Effector memory CD4-positive, alpha-beta T cell (primary cell): ENCODE results near the gene ATXN10.
"Not testable (repeated sequence)": the region's sequence is repeated elsewhere in the genome, so short reads cannot be mapped to it uniquely, and the experiment has no call there.

Experiments
- DNase-seq, 3 donors: peaks; one replicate each; pipeline ENCODE4 v3.0.0-alpha.2; 2020
- H3K27ac ChIP-seq: 2 replicates; pipeline ENCODE4 v1.7.0; 2013; ENCODE audit warnings: mild to moderate bottlenecking, low read length, moderate library complexity; ENCODE audit not compliant: insufficient read depth, poor library complexity, severe bottlenecking
- H3K27me3 ChIP-seq: replicated peaks from 2 replicates; pipeline ENCODE4 v1.7.0; 2013; ENCODE audit warnings: mild to moderate bottlenecking, low read length; ENCODE audit not compliant: insufficient read depth, control insufficient read depth, poor library complexity, severe bottlenecking
- H3K36me3 ChIP-seq: 2 replicates; pipeline ENCODE4 v1.7.0; 2013; ENCODE audit warnings: mild to moderate bottlenecking, low read length, moderate library complexity; ENCODE audit not compliant: control insufficient read depth, insufficient read depth
- H3K4me1 ChIP-seq: 2 replicates; pipeline ENCODE4 v1.7.0; 2013; ENCODE audit warnings: low read length, mild to moderate bottlenecking; ENCODE audit not compliant: control insufficient read depth, insufficient read depth, poor library complexity, severe bottlenecking
- H3K4me3 ChIP-seq: 2 replicates; pipeline ENCODE4 v1.7.0; 2013; ENCODE audit warnings: low read length, low read depth, mild to moderate bottlenecking; ENCODE audit not compliant: insufficient read depth, poor library complexity, severe bottlenecking
- H3K9me3 ChIP-seq: 2 replicates; pipeline ENCODE4 v1.7.0; 2013; ENCODE audit warnings: mild to moderate bottlenecking, low read length, moderate library complexity; ENCODE audit not compliant: control insufficient read depth
- total RNA-seq, 3 donors: gene quantifications; one replicate each; lab custom pipeline; 2026; lab: John Stamatoyannopoulos, UW

The ATXN10 gene, protein sequence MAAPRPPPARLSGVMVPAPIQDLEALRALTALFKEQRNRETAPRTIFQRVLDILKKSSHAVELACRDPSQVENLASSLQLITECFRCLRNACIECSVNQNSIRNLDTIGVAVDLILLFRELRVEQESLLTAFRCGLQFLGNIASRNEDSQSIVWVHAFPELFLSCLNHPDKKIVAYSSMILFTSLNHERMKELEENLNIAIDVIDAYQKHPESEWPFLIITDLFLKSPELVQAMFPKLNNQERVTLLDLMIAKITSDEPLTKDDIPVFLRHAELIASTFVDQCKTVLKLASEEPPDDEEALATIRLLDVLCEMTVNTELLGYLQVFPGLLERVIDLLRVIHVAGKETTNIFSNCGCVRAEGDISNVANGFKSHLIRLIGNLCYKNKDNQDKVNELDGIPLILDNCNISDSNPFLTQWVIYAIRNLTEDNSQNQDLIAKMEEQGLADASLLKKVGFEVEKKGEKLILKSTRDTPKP
- 31.0 to 34.9 (median 31.5) reads per million in 3 donors for total RNA-seq

DNA sequence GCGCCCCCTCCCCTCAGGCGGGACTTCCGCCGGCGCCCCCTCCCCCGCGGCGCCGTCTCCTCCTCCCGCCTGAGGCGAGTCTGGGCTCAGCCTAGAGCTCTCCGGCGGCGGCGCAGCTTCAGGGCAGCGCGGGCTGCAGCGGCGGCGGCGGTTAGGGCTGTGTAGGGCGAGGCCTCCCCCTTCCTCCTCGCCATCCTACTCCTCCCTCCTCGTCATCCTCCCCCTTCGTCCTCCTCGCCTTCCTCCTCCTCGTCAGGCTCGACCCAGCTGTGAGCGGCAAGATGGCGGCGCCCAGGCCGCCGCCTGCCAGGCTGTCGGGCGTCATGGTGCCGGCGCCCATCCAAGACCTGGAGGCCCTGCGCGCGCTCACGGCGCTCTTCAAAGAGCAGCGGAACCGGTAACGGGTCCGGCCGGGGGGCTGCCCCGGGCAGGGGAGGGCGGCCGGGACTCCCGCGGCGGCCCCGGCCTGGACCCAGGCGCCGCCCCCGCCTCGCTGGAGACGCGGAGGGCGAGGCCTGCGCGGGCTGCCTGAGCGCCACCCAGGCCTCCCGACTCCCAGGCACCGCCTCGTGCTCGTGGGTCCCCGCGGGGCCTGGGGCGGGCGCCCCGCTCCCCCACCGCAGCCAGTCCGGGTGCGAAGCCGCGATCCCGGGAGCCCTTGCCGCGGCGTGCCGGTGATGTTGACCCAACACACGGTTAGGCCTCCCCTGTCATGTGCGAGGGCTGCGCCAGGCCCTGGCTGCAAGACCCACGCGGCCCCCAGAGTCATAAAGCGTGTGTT lies at the start of gene ATXN10:
TSS of gene ATXN10 (plus strand) at position 52 of the 781 bp plus-strand sequence. CDS start at position 282, 230 bp downstream.
- Histone ChIP-seq H3K36me3 (no peaks in the 10 kb centered on the region), H3K4me1 (peaks cover 11% of the 10 kb centered on the region), H3K27me3 (no peaks in the 10 kb centered on the region), H3K9me3 (no peaks in the 10 kb centered on the region), H3K27ac (peak within 1 kb of the TSS; percentile 53), H3K4me3 (peak within 1 kb of the TSS; percentile 77)
- DNase-seq = peak; percentile 41 to 55 (median 46)

DNA sequence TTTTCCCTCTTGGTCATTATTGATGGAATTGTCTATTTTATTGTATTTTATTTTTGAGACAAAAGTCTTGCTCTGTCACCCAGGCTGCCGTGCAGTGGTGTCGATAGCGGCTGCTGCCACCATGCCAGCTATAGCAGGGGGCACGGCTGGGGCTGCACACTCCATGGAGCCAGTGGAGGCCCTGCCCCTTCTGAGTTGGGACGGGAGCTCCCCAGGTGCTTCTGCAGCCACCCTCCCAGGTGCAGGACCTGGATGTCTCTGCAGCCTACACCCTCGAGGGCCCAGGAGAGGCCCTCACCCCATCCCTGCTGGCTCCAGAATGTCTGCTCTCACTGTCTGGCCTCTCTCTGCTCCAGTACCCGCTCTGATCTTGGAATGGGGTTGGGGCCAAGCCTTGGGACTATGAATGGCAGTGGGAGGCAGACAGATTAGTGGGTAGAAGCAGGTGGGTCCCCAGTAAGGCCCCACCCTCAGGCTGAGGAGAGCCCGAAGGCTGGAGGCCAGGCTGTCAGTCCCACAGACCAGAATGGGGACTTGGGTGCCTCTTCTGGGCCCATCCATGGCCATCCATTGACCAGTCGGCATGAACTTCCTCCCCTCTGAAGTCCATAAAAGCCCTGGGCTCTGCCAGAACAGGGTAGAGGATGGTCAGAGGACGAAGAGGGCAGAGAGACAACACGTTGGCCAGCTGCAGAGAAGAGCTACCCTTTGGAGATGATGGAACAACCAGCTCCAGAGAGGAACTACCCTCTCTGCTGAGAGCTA lies 49.6 kb upstream of the ATXN10 start:
- Histone ChIP-seq H3K36me3 (no peaks in the 10 kb centered on the region), H3K4me1 (no peaks in the 10 kb centered on the region), H3K4me3 (no peak overlapping the region), H3K27me3 (no peaks in the 10 kb centered on the region), H3K9me3 (no peaks in the 10 kb centered on the region), H3K27ac (no peak overlapping the region)
- DNase-seq = no peak

DNA sequence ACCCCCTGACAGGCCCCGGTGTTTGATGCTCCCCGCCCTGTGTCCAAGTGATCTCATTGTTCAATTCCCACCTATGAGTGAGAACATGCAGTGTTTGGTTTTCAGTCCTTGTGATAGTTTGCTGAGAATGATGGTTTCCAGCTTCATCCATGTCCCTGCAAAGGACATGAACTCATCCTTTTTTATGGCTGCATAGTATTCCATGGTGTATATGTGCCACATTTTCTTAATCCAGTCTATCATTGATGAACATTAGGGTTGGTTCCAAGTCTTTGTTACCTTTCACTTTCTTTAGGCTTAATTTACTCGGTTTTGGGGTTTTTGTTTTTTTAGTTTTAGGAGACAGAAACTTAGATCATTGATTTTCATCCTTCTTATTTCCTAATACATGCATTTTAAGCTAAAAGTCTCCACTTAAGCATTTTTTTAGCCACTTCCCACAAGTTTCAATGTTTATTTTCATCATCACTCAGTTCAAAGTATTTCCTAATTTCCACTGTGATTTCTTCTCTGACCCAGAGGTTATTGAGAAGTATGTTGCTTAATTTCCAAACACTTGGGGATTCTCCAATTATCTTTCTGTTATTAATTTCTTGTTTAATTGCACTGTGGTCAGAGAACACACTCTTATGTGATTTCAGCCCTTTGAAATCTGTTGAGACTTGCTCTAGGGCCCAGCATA lies 48.0 kb upstream of the ATXN10 start:
- not testable (repeated sequence) for H3K4me3 ChIP-seq, H3K27me3 ChIP-seq, H3K27ac ChIP-seq, H3K36me3 ChIP-seq, H3K4me1 ChIP-seq, H3K9me3 ChIP-seq, DNase-seq

DNA sequence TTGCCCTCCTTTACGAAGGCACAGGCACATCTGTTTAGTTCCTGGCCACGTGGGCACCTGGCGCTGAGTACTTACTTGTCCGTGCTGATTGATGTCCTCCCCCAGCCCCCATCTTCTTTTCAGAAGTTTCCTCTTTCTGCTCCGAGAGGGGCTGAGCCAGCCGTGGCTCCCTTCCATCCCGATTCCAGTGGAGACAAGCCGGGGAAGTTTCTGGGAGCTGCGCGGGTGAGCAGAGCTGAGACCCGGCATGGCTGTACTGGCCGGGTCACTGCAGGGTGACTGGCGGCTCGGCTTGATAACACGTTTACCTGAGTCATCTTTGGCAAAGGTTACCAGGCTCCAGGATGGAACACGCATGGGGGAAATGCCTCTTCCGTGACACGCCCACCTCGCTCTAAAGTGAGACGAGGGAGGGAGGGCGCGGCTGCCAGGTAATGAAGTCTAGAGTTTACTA lies 45.4 kb upstream of the ATXN10 start:
- H3K9me3 ChIP-seq = no peaks in the 10 kb centered on the region
- H3K27ac ChIP-seq = no peak overlapping the region
- H3K4me3 ChIP-seq = no peak overlapping the region
- H3K36me3 ChIP-seq = no peaks in the 10 kb centered on the region
- no peak for DNase-seq
- H3K27me3 ChIP-seq = no peaks in the 10 kb centered on the region
- no peaks in the 10 kb centered on the region for H3K4me1 ChIP-seq

DNA sequence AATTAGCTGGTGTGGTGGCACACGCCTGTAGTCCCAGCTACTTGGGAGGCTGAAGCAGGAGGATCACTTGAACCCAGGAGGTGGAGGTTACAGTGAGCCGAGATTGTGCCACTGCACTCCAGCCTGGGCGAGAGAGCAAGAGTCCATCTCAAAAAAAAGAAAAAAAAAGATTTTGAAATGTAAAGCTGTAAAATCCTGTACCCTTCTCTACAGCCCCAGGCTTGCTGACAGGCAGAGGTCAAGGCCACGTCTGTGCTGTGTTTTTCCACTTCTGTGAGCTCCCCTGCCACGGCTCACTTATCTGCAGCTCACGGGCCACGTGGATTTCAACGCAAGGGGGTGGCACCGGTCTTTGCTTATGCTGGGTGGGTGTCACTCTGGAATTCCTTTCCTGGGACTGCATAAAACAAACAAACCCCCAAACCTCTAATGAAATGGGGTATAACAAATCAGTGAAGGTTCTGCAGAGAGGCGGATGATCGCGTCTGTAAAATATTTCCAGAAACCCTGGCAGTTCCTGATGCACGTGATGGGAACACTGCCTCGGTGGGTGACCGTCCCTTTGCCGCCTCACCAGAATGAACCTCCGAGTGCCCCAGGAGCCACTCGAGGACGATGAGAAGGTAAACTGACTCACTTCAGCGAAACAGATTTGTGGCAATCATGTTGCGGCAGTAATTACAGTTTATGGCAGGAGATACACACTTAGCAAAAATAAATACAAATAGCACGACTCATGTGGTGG lies 44.0 kb upstream of the ATXN10 start:
- no peaks in the 10 kb centered on the region for H3K27me3 ChIP-seq
- no peak overlapping the region for H3K4me3 ChIP-seq
- no peak for DNase-seq

DNA sequence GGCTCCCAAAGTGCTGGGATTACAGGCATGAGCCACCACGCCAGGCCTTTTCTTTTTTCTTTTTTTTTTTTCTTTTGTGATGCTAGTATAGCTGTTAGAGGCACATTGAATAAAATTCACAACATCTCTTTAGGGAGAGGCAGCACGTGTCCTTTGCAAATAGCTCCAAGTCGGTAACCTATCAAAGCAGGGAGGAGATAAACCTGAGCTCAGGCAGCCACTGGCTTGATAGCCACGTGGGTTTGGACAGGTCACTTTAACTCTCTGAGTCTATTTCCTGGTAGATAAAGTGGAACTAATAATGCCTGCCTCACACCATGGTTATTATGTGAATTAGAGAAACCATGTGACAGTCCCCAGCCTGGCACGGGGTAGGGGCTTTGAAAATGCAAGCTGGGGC lies 43.1 kb upstream of the ATXN10 start:
- no peaks in the 10 kb centered on the region for H3K4me1 ChIP-seq
- no peaks in the 10 kb centered on the region for H3K27me3 ChIP-seq
- no peaks in the 10 kb centered on the region for H3K9me3 ChIP-seq
- DNase-seq = no peak
- H3K36me3 ChIP-seq = no peaks in the 10 kb centered on the region
- no peak overlapping the region for H3K4me3 ChIP-seq
- no peak overlapping the region for H3K27ac ChIP-seq

More for the DNA sequence above, 44.0 kb upstream of the ATXN10 start:
- Histone ChIP-seq H3K36me3 (no peaks in the 10 kb centered on the region), H3K9me3 (no peaks in the 10 kb centered on the region), H3K27ac (no peak overlapping the region), H3K4me1 (no peaks in the 10 kb centered on the region)

DNA sequence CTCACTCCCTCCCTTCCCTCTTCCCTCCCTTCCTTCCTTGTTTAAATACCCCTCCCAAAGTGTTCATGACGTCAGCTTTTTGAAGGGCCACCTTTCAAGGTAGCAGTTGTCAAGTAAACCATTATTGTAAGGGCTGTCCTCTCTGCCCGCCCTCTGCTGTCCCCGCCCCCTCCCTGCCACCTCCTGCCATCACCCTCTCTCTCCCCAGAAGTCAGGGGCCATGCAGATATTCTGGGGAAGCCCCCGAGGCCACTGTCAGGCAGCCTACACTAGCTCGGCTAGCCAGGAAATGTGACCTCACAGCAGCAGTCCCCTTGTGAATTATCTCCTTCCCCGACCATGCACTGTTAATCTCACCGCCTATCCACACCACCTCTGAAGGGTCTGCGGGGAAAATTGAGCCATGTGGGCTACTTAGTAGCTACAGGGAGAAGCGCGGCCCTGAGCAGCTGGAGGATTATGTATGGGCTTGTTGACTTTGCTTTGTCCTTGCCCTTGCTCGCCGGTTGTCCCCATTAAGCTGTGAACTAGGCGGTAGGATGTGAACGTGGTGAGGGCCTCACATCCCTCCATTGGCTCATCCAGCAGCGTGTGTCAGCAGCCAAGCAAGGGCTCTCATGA lies 42.1 kb upstream of the ATXN10 start:
- Histone ChIP-seq H3K9me3 (no peaks in the 10 kb centered on the region), H3K4me3 (no peak overlapping the region), H3K36me3 (no peaks in the 10 kb centered on the region), H3K27ac (no peak overlapping the region), H3K4me1 (no peaks in the 10 kb centered on the region), H3K27me3 (no peaks in the 10 kb centered on the region)
- DNase-seq = no peak

DNA sequence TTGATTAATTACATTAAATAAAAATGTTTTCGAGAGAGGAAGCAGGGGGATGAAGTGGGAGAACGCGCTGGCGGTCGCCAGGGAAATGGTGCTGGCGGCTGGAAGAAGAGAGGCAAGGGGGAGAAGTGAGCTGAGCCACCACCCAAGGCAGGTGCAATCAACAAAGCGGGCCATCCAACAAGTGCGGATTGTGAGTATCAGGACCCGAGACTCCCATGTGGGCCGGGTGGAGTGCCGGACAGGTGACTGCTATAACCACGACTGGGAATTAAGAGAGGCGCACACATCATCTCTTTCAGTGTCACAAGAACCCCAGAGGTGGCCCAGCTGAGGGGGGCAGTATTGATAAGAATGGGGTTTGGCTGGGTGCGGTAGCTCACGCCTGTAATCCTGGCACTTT lies 41.2 kb upstream of the ATXN10 start:
- no peak for DNase-seq
- Histone ChIP-seq H3K27me3 (no peaks in the 10 kb centered on the region), H3K9me3 (no peaks in the 10 kb centered on the region), H3K27ac (no peak overlapping the region), H3K36me3 (no peaks in the 10 kb centered on the region), H3K4me3 (no peak overlapping the region), H3K4me1 (no peaks in the 10 kb centered on the region)
